Measurements from ENCODE around the gene ACKR3. TPM values are rescaled to one million over a fixed set of nuclear protein-coding genes. Genes with fewer than 3 reads are reported as not detected.

ACKR3 gene
- total RNA-seq, 4 donors from 2014 or later: 6.3 to 49.5 (median 22.2) TPM

DNA sequence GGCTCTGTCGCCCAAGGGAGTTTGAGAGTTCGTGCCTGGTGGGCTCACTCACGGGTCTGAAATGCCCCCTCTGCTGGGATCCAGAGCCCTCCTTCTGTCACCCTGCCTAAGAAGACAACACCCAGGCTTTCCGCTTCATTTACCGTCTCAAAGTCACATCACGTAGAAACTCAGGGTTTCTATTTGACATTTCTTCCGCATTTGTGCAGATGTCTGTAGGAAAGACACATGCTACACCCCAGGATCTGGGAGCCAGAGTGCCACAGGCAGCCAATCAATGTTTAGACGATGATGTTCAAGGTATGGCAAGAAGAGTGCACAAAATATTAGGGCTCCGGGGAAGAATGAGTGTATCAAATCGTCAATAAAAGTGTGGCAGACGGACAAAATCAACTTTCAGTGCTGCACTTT is 24.4 kb upstream of the ACKR3 start:
- no peaks in the 10 kb centered on the region for H3K9me3 ChIP-seq
- H3K27ac ChIP-seq: peak overlapping the region in 3 of 4 donors; percentile 48 to 84 (median 84)
- no peaks in the 10 kb centered on the region for H3K36me3 ChIP-seq
- H3K27me3 ChIP-seq: no peaks in the 10 kb centered on the region
- TF ChIP-seq POLR2A (IDR thresholded peaks at IDR 0.05): no peak
- TF ChIP-seq, protein P1, sequence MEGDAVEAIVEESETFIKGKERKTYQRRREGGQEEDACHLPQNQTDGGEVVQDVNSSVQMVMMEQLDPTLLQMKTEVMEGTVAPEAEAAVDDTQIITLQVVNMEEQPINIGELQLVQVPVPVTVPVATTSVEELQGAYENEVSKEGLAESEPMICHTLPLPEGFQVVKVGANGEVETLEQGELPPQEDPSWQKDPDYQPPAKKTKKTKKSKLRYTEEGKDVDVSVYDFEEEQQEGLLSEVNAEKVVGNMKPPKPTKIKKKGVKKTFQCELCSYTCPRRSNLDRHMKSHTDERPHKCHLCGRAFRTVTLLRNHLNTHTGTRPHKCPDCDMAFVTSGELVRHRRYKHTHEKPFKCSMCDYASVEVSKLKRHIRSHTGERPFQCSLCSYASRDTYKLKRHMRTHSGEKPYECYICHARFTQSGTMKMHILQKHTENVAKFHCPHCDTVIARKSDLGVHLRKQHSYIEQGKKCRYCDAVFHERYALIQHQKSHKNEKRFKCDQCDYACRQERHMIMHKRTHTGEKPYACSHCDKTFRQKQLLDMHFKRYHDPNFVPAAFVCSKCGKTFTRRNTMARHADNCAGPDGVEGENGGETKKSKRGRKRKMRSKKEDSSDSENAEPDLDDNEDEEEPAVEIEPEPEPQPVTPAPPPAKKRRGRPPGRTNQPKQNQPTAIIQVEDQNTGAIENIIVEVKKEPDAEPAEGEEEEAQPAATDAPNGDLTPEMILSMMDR (IDR thresholded peaks at IDR 0.05): no peak
- H3K4me3 ChIP-seq: no peak overlapping the region
- peak in 1 of 3 donors; percentile 70 for DNase-seq
- H3K4me1 ChIP-seq: peaks cover 0 to 12% (median 4%) of the 10 kb centered on the region in 4 donors

DNA sequence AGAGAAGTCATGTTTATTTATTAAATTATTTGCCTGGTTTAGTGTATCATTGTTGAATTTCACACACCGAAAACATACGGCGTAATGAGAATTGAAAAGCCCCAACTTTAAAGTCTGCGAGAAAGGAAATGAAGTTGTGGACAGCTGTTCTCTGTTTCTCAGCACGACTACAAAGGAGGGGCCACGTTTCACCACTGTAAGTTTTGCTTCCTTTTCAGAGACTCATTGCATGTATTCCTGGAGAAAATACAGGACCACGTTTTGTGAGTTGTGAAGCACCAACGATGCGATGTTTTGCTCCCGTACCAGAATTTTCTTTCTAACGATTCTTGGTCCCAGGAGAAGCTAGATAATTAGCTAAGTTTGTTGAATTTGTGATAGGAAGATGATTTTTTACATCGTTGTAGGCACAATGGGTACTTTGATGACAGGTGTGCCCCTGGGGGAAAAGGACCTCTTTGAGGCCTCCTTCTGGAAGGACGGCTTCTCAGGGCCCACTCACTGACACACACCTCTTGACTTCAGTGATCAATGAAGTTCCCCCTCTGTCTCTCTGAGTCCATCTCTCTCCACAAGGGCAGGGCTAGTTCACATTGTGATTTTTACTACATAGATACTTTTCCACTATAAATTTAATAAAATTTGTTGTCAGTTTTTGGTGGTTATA is 23.7 kb upstream of the ACKR3 start:
- TF ChIP-seq POLR2A (IDR thresholded peaks at IDR 0.05): no peak
- TF ChIP-seq, protein P1 (IDR thresholded peaks at IDR 0.05): no peak
- H3K4me1 ChIP-seq: peaks cover 0 to 12% (median 6%) of the 10 kb centered on the region in 4 donors
- H3K4me3 ChIP-seq: no peak overlapping the region
- no peaks in the 10 kb centered on the region for H3K9me3 ChIP-seq
- no peaks in the 10 kb centered on the region for H3K27me3 ChIP-seq
- H3K36me3 ChIP-seq: no peaks in the 10 kb centered on the region
- peak in 2 of 3 donors; percentile 63 to 72 for DNase-seq
- H3K27ac ChIP-seq: peak overlapping the region; percentile 69 to 84 (median 78)

DNA sequence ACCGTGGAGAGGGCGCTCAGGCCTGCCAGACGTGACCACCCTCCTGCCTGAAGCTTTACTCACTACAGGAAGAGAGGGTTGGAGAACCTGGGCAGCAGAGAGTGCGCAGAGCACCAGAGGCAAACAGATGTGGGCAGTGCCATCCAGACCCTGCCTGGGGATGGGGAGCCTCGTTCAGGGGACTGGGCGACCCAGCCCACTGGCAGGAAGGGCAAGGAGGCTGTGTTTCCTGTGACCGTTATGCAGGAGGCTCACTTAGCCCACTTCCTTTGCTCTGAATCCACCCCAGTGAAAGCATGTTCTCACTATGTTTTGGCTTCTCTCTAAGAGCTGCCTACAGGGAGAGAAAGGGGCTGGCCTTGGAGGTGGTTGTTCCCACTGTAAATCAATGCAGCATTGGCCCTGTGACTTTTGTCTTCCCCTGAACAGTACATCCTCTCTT is 23.0 kb upstream of the ACKR3 start:
- H3K9me3 ChIP-seq: no peaks in the 10 kb centered on the region
- H3K4me1 ChIP-seq: peaks cover 0 to 16% (median 9%) of the 10 kb centered on the region in 4 donors
- no peak overlapping the region for H3K4me3 ChIP-seq
- DNase-seq: peak in 2 of 3 donors; percentile 53 to 68
- H3K36me3 ChIP-seq: no peaks in the 10 kb centered on the region
- H3K27me3 ChIP-seq: no peaks in the 10 kb centered on the region
- peak overlapping the region; percentile 69 to 84 (median 78) for H3K27ac ChIP-seq
- TF ChIP-seq, protein P1 (IDR thresholded peaks at IDR 0.05): no peak
- TF ChIP-seq POLR2A (IDR thresholded peaks at IDR 0.05): no peak

DNA sequence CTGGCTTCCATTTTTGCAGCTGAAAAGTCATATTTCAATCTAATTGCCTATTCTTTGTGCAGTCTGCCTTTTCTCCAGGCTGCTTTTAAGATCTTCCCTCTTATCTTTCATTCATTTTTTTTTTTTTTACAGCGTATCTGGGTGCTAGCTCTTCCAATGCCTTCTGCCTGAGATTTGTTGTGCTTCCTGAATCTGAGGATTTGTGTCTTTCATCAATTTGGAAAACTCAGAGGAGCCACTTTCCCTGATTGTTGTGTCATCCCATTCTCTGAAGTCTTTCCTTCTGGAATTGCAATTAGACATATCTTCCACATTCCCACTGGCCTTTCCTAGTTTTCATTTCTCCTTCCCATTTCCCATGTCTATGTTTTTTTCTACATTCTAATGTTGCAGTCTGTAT is 21.9 kb upstream of the ACKR3 start:
- DNase-seq: no peak
- Histone ChIP-seq H3K4me1 (peaks cover 0 to 18% (median 10%) of the 10 kb centered on the region in 4 donors), H3K4me3 (no peak overlapping the region), H3K27ac (peak overlapping the region in 3 of 4 donors; percentile 21 to 84 (median 84)), H3K27me3 (no peaks in the 10 kb centered on the region), H3K36me3 (no peaks in the 10 kb centered on the region), H3K9me3 (no peaks in the 10 kb centered on the region)
- TF ChIP-seq, protein P1 (IDR thresholded peaks at IDR 0.05): no peak
- TF ChIP-seq POLR2A (IDR thresholded peaks at IDR 0.05): no peak

DNA sequence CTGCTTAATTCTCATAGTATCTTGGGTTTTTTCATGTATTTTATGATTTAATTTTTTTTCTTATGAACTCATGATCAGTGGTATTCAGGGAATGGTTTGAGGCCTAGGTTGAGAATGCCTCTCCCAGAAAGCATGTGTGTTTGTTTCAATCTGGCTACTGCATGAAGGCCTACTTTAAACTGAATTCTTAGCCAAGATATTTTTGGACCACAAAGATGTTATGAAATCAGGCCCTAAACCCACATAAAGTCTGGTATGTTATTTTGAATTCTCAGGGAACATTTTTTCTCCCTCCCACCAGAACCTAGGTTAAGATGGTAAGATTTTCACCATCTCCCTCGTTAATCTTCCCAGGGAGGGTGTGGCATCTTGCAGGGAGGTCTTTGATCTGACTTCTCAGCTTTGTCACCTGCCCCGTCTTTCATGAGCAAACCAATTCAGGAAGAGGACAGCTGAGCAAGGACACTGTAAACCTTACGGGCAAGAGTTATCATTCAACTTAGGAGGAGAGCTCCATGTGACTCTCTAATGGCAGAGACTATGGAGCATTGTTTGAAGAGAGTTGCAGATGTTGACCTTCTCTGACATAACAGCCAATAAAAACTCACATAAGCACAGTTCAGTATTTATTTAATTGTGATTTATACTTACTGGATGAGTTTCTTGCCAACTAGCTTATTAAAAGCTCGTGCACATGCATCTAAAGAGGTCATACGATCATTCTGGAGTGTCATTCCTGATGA is 21.3 kb upstream of the ACKR3 start:
- peak overlapping the region in 2 of 4 donors; percentile 21 to 37 for H3K27ac ChIP-seq
- H3K4me1 ChIP-seq: peaks cover 0 to 18% (median 10%) of the 10 kb centered on the region in 4 donors
- H3K36me3 ChIP-seq: no peaks in the 10 kb centered on the region
- H3K27me3 ChIP-seq: no peaks in the 10 kb centered on the region
- H3K4me3 ChIP-seq: no peak overlapping the region
- no peaks in the 10 kb centered on the region for H3K9me3 ChIP-seq
- no peak for DNase-seq
- TF ChIP-seq POLR2A (IDR thresholded peaks at IDR 0.05): no peak
- TF ChIP-seq, protein P1 (IDR thresholded peaks at IDR 0.05): no peak
